TTC549 (cell line): ENCODE data around the gene PIP5K1B.
"Not testable (repeated sequence)": the region's sequence is repeated elsewhere in the genome, so short reads cannot be mapped to it uniquely, and the experiment has no call there.

ENCODE experiments used
- FAIRE-seq: peaks from 2 replicates; lab custom pipeline; 2012; peaks lifted over from hg19 to GRCh38; lab: Jason Lieb, UNC

PIP5K1B gene

DNA sequence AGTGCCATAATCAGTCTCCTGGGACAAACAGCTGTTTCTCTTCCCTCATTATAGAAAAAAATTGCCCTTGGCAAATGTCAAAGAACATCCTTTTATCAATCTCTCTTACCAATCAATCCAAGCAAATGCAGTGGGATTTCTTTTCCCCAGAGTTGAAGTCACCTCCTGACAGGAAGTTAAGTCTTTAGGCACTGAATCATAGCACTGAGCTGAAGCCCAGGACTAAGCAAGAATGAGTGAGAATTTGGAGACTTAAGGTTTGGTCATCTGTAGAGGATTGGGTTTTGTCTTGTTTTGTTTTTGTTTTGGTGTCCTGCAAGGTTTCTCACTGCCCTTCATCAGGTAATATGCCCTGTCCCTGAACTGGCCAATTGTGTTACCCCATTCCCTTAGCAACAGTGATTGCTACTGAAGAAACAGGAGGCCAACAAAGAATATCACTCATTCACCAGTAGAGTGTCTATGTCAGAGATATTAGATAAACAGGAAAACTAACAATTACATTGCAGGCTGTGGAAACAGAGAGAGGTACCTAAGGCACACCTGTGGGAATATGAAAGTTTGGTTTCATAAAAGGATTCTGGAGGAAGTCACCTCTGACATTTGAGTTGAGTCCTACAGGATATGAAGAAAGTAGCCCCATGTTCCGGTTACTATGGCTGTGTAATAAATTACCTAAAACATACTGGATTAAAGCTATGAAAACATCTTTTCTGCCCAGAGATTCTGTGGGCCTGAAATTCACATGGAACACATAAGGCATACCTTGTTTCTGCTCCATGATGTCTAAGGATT, 326.0 kb downstream of the PIP5K1B start:
- no peak for FAIRE-seq

DNA sequence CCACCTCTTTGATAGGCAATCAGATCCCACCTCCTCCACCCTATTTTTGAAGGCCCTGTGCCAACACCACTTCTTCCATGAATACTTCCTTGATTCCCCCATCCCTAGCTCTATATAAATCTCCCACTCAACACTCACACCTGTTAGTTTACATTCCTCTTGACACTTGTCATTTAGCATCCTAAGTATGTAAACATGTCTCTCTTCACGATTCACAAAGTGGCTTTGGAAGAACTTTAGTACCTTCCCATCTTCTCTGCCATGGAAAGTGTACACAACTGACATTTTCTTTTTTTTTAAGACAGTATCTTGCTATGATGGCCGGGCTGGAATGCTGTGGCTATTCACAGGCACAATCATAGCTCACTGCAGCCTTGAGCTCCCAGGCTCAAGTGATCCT, 329.0 kb downstream of the PIP5K1B start:
- FAIRE-seq, result no peak

DNA sequence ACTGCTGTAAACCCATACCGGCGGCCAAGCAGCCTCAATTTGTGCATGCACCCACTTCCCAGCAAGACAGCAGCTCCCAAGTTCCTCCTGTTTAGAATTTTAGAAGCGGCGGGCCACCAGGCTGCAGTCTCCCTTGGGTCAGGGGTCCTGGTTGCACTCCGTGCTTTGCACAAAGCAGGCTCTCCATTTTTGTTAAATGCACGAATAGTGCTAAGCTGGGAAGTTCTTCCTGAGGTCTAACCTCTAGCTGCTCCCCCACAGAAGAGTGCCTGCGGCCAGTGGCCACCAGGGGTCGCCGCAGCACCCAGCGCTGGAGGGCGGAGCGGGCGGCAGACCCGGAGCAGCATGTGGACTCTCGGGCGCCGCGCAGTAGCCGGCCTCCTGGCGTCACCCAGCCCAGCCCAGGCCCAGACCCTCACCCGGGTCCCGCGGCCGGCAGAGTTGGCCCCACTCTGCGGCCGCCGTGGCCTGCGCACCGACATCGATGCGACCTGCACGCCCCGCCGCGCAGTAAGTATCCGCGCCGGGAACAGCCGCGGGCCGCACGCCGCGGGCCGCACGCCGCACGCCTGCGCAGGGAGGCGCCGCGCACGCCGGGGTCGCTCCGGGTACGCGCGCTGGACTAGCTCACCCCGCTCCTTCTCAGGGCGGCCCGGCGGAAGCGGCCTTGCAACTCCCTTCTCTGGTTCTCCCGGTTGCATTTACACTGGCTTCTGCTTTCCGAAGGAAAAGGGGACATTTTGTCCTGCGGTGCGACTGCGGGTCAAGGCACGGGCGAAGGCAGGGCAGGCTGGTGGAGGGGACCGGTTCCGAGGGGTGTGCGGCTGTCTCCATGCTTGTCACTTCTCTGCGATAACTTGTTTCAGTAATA, 330.6 kb downstream of the PIP5K1B start, which contains the start of gene FXN:
FXN (plus strand) TSS at position 315 of the 871 bp plus-strand sequence; CDS start at position 346, 31 bp downstream.
- FAIRE-seq, result no peak

DNA sequence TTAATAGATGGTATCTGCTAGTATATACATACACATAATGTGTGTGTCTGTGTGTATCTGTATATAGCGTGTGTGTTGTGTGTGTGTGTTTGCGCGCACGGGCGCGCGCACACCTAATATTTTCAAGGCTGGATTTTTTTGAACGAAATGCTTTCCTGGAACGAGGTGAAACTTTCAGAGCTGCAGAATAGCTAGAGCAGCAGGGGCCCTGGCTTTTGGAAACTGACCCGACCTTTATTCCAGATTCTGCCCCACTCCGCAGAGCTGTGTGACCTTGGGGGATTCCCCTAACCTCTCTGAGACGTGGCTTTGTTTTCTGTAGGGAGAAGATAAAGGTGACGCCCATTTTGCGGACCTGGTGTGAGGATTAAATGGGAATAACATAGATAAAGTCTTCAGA, 331.3 kb downstream of the PIP5K1B start:
- FAIRE-seq, result no peak

DNA sequence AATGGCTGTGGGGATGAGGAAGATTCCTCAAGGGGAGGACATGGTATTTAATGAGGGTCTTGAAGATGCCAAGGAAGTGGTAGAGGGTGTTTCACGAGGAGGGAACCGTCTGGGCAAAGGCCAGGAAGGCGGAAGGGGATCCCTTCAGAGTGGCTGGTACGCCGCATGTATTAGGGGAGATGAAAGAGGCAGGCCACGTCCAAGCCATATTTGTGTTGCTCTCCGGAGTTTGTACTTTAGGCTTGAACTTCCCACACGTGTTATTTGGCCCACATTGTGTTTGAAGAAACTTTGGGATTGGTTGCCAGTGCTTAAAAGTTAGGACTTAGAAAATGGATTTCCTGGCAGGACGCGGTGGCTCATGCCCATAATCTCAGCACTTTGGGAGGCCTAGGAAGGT, 331.8 kb downstream of the PIP5K1B start:
- FAIRE-seq, result no peak

DNA sequence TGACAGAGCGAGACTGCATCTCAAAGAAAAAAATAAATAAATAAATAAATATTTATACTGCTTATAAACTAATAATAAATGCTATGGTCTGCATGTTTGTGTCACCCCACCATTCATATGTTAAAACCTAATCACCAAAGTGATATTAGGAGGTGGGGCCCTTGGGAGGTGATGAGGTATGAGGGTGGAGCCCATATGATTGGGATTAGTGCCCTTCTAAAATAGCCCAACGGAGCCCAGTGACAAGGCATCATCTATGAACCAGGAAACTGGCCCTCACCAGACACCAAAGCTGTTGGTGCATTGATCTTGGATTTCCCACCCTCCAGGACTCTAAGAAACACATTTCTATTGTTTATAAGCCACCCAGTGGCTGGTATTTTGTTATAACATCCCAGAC, 335.6 kb downstream of the PIP5K1B start:
- no peak for FAIRE-seq

DNA sequence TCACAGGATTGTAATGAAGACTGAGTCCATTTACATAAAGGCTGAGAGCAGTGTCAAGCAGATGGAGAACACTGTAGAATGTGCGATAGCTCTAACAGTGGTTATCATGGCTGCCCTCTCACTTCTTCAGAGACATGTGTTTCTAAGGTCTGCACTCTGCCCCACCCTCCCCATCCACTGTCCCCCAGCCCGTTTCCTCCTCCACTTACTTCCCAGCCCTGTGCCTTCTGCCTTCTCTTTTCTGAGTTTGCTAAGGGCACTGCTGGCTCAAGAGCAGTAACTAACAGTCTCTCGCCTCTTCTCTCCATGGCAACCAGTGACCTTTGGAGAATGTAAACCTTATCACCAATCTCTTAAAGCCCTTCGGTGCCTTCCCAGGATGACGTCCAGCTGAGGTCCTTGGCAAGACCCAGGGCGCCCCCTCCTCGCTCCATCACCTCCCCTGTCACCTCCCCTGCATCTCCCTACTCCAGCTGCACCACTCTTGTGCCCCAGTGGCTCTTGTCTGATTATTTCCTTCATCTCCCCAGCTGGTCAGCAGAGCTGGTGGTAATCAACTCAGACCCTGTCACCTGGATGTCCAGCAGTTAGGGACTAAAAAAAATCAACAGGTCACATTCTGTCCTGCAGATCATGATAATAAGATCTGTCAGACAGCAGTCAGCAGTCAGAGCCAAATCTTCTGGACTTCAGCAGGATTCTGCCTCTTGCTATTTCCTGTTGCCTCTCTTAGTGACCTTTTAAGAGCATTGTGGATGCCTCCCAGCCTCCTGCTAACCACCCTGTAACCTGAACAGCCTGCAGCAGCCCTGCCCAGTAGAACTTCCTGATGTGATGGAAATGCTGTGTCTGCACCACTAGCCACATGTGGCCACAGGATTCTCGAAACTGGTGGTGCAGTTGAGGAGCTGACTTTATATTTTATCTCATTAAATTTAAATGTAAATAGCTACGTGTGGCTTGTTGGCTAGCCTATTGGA, 339.5 kb downstream of the PIP5K1B start:
- no peak for FAIRE-seq

DNA sequence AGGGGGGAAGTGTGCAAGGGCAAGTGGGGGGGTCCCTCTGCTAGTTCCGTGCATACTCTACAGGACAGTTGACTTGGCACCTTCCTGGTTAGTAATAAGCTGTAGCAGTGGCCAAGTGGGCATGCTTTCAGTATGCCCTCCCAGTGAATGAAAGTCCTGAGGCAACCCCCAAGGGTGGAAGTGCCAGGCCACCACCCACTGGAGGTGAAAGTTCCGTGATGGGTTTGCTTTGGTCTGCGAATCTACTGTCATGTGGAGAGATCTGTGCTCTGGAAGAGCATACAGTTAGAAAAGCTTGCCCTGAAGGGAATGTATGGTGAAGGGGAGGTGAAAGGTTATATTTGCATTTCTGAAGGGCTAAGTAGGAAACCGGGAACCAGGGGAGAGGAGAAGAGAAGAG, 340.8 kb downstream of the PIP5K1B start:
- FAIRE-seq, result no peak

DNA sequence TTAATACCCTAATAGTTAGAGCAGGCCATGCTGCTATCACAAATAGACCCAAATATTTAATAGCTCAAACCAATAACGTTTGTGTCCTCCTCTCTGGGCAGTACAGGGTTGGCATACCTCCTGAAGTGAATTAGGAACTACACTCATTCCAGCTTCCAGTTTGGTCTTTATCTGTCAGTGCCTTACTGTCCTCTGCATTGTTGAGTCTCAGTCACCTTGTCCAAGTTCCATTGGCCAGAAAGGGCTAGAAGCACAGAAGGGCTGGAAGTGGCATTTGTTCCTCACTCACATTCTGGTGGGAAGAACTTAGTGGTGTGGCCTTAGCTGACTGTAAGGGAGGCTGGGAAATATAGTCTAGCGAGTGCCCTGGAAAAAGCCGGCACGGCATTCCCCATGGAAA, 341.7 kb downstream of the PIP5K1B start:
- no peak for FAIRE-seq

DNA sequence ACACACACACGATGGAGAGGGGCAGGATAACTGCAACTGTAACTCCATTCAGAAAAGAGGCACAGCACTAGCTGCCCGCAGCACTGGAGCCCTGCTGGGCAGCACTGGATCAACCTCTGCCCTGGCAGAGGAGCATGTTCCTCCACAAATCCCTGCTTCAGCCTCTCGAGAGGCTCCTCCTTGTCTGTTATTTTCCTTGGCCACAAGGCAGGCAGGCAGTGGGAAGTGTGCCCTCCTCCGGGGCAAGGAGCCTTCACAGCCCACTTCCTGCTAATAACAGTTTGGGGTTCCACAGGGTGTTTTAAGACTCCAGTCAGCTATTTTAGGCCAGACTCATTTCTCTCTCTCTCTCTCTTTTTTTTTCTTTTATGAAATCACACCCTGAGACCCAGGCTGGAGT, 342.3 kb downstream of the PIP5K1B start:
- no peak for FAIRE-seq

DNA sequence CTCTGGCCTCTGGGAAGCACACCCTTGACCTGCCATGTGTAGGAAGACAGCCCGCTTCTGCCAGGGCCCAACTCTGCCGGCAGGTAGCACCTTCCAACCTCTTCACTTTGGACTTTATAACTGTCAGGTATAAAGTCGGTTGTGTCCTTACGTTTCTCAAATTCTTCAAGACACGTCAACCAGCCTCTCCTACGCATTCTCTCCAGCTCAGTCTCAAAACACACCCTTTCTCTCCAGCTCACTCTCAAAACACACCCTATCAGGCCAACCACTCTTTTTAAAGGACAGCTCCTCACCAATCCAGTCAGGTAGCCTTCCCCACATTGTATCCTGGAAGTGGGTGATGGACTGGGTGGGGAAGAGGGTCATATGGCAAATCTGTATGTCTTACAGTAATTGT, 344.1 kb downstream of the PIP5K1B start:
- FAIRE-seq, result no peak

DNA sequence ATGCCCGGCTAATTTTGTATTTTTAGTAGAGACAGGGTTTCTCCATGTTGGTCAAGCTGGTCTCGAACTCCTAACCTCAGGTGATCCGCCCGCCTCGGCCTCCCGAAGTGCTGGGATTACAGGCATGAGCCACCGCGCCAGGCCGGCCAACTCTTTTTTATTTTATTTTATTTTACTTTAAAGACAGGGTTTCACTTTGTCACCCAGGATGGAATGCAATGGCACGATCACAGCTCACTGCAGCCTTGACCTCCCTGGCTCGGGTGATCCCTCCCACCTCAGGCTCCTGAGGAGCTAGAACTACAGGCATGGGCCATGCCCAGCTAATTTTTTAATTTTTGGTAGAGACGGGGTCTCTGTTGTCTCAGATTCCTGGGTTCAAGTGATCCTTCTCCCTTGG, 345.9 kb downstream of the PIP5K1B start:
- not testable (repeated sequence) for FAIRE-seq

DNA sequence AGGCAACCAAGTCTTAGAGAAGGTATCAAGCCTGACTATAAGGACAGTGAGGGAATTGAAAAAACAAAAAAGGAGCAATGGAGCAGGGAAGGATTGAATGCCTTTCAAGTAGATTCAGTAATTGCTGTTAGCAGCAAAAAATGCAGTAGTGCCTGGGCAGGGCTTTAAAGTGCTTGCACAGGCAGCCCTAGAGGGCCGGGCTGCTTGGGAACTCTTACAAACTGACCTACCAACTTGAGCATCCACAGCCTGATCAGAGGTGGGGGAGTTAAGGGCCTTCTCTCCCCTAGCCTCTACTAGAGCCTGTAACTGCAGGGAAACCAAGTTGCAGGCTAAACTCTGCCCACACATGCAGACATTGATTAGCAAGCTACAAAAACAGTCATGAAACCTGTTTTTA, 349.9 kb downstream of the PIP5K1B start:
- no peak for FAIRE-seq

DNA sequence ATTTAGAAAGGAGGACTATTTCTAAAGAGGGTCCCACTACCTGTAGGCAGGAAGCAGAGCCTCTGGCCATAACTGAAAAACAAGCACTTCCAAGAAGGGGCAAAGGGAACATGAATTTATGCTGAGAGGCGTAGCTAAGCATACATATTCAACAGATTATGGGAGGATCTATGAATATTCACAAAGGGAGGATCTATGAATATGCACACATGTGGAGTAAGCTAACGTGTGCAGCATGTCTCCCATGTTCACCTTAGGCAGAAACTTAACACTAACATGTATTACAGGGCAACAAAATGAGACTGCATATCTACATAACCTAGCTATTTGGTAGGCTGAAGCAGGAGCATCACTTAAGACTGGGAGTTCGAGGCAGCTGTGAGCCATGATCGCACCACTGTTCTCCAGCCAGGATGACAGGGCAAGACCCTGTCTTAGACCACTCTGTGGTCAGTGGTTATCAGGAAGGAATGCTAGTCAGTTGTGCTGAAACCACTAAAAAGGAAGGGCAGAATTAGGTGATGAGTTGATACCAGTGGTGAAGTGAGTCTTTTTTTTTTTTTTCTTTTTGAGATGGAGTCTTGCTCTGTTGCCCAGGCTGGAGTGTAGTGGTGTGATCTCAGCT, 351.3 kb downstream of the PIP5K1B start:
- no peak for FAIRE-seq

DNA sequence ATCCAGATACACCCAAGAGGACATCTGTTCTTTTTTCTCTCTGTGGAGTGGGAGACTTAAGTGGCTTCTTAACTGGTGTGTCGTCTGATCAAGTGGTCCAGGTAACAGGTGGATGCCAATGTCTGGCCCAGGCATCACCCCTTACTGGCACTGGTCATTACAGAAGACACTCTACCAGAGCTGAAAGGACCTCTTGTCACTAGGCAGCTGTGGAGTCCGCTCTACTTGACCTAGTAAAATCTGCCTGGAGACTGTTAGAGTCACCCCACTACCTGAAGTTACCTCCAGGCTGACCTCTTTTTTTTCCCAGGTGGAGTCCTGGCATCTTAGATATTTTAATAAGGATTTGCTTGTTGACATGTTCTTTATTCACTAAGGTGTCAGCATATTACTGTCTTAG, 353.1 kb downstream of the PIP5K1B start:
- no peak for FAIRE-seq
